Stimulated activated CD8-positive, alpha-beta memory T cell treated with anti-CD3 and anti-CD28 coated beads, Interleukin-2, amount 100 ng/mL, for 48 hours (primary cell): Measurements from ENCODE around the gene MAP10.

Experiments used
- DNase-seq, 2 donors: peaks; one replicate each; pipeline ENCODE4 v3.0.0-alpha.2; 2020; ENCODE audit warnings: low read depth in 2 of 2

Gene MAP10

DNA sequence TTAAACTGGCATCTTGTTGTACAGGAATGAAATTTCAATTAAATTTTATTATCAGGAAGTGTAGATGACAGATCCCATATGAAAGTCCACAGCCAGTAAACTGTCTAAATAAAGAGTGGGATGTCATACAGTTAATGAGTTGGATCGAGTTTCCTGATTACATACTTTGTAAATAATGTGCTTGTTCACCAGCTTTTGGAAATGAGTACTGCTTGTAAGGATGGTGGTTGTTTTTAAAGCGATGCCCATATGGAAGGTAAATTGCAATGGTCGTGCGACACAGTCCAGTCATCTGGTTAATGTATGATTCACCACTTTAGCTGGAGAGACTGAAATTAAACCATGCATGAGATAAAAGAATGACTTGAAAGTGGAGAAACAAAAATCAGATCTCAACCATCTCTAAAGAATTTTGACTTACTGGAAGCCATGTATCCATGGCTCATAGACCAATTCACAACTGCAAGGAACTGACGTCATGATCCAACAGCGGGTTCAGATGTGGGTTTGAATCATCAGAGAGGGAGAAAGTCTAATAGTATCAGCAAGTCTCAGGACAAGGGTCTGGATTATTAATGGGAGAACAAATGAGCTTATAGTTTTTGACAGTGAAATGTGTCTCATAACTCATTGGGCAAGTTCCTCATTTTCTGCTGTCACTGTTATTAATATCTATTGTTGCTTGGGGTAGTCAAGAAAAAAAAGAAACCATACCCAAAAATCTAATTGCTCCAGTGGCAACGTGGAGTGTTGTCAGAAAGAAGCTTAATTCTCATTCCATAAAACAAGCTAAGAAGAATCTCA lies 49.0 kb downstream of the MAP10 start:
- no peak for DNase-seq

DNA sequence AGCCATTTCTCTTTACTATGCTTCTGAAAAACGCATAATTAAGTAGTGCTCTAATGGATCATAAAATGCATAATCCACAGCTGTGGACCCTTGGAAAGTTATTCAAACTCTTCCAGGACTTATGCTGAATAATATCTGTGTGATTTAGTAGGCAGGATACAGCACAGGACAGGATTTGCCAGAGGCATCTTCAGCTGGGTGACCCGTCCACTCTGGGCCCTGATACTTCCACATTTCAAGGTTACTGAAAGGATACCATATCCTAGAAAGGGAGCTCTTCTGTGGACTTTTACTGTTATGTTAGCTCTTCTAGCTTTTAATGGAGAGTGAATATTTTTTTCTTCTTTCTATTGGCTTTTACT lies 49.6 kb downstream of the MAP10 start:
- no peak for DNase-seq

DNA sequence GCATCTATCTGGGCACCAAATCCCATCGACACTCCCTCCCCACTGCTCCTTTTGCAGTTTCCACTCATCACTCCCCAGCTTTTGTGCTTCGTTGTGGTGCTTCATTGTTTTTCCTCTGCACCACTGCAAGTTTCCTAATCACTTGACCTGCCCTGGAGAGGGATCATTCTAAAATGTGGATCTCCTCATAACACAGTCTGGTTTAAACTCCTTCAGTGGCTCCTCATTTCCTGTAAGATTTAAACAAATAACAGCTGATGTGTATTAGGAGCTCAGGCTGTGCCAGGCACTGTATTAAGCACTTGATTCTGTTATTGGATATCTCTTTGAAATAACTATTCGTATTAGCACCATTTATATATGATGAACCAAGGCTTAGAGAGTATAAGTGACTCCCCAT lies 51.3 kb downstream of the MAP10 start:
- no peak for DNase-seq
